ENCODE data around the gene AKR1B1. TPM values are rescaled to one million over a fixed set of nuclear protein-coding genes. Genes with fewer than 3 reads are reported as not detected.

AKR1B1 gene
- total RNA-seq, 1 donor: 85.8 TPM

- H3K4me3 ChIP-seq (ENCODE audit: insufficient read depth, low read length): no peak overlapping the region
- H3K36me3 ChIP-seq (ENCODE audit: insufficient read depth, low read length): no peaks in the 10 kb centered on the region
- H3K79me2 ChIP-seq (ENCODE audit: insufficient read depth, low read length): no peaks in the 10 kb centered on the region
- H3K4me2 ChIP-seq (ENCODE audit: insufficient read depth, low read length): no peak overlapping the region
- H4K20me1 ChIP-seq (ENCODE audit: insufficient read depth, low read length): no peaks in the 10 kb centered on the region
- no peak overlapping the region for H2AFZ ChIP-seq (ENCODE audit: low read length)
- peaks cover 7% of the 10 kb centered on the region for H3K4me1 ChIP-seq (ENCODE audit: insufficient read depth, low read length)
- H3K27me3 ChIP-seq (ENCODE audit: insufficient read depth, low read length): no peaks in the 10 kb centered on the region
- TF ChIP-seq CTCF (IDR thresholded peaks at IDR 0.05; ENCODE audit: extremely low read depth, low read depth, low read length): no peak
- DNase-seq (ENCODE audit: insufficient read length, low spot score, missing footprints): no peak
- H3K9me3 ChIP-seq (ENCODE audit: low read depth, low read length): no peaks in the 10 kb centered on the region
- H3K27ac ChIP-seq (ENCODE audit: low read depth, low read length): no peak overlapping the region
Measured at GRCh38 chr7:134468475-134468874, 9.6 kb upstream of the AKR1B1 start.

GRCh38 chr7:134468054-134468453 lies 9.2 kb upstream of the AKR1B1 start:
- no peak overlapping the region for H3K27ac ChIP-seq (ENCODE audit: low read depth, low read length)
- peaks cover 7% of the 10 kb centered on the region for H3K4me1 ChIP-seq (ENCODE audit: insufficient read depth, low read length)
- no peaks in the 10 kb centered on the region for H3K27me3 ChIP-seq (ENCODE audit: insufficient read depth, low read length)
- H3K4me2 ChIP-seq (ENCODE audit: insufficient read depth, low read length): no peak overlapping the region
- no peaks in the 10 kb centered on the region for H3K9me3 ChIP-seq (ENCODE audit: low read depth, low read length)
- no peaks in the 10 kb centered on the region for H4K20me1 ChIP-seq (ENCODE audit: insufficient read depth, low read length)
- H3K79me2 ChIP-seq (ENCODE audit: insufficient read depth, low read length): no peaks in the 10 kb centered on the region
- H3K4me3 ChIP-seq (ENCODE audit: insufficient read depth, low read length): no peak overlapping the region
- H2AFZ ChIP-seq (ENCODE audit: low read length): no peak overlapping the region
- DNase-seq (ENCODE audit: insufficient read length, low spot score, missing footprints): no peak
- TF ChIP-seq CTCF (IDR thresholded peaks at IDR 0.05; ENCODE audit: extremely low read depth, low read depth, low read length): no peak
- H3K36me3 ChIP-seq (ENCODE audit: insufficient read depth, low read length): no peaks in the 10 kb centered on the region

- H2AFZ ChIP-seq (ENCODE audit: low read length): no peak overlapping the region
- no peaks in the 10 kb centered on the region for H4K20me1 ChIP-seq (ENCODE audit: insufficient read depth, low read length)
- H3K27me3 ChIP-seq (ENCODE audit: insufficient read depth, low read length): no peaks in the 10 kb centered on the region
- H3K79me2 ChIP-seq (ENCODE audit: insufficient read depth, low read length): no peaks in the 10 kb centered on the region
- no peak overlapping the region for H3K27ac ChIP-seq (ENCODE audit: low read depth, low read length)
- DNase-seq (ENCODE audit: insufficient read length, low spot score, missing footprints): no peak
- TF ChIP-seq CTCF (IDR thresholded peaks at IDR 0.05; ENCODE audit: extremely low read depth, low read depth, low read length): no peak
- no peaks in the 10 kb centered on the region for H3K9me3 ChIP-seq (ENCODE audit: low read depth, low read length)
- no peak overlapping the region for H3K4me2 ChIP-seq (ENCODE audit: insufficient read depth, low read length)
- H3K36me3 ChIP-seq (ENCODE audit: insufficient read depth, low read length): no peaks in the 10 kb centered on the region
- H3K4me3 ChIP-seq (ENCODE audit: insufficient read depth, low read length): no peak overlapping the region
- peaks cover 14% of the 10 kb centered on the region for H3K4me1 ChIP-seq (ENCODE audit: insufficient read depth, low read length)
Measured at GRCh38 chr7:134465491-134465890, 6.6 kb upstream of the AKR1B1 start.

- H3K27ac ChIP-seq (ENCODE audit: low read depth, low read length): no peak overlapping the region
- TF ChIP-seq CTCF (IDR thresholded peaks at IDR 0.05; ENCODE audit: extremely low read depth, low read depth, low read length): no peak
- no peaks in the 10 kb centered on the region for H3K27me3 ChIP-seq (ENCODE audit: insufficient read depth, low read length)
- H2AFZ ChIP-seq (ENCODE audit: low read length): no peak overlapping the region
- H3K36me3 ChIP-seq (ENCODE audit: insufficient read depth, low read length): no peaks in the 10 kb centered on the region
- no peak overlapping the region for H3K4me2 ChIP-seq (ENCODE audit: insufficient read depth, low read length)
- H3K79me2 ChIP-seq (ENCODE audit: insufficient read depth, low read length): no peaks in the 10 kb centered on the region
- H3K4me1 ChIP-seq (ENCODE audit: insufficient read depth, low read length): peaks cover 22% of the 10 kb centered on the region
- no peak for DNase-seq (ENCODE audit: insufficient read length, low spot score, missing footprints)
- H3K4me3 ChIP-seq (ENCODE audit: insufficient read depth, low read length): no peak overlapping the region
- H4K20me1 ChIP-seq (ENCODE audit: insufficient read depth, low read length): no peaks in the 10 kb centered on the region
- no peaks in the 10 kb centered on the region for H3K9me3 ChIP-seq (ENCODE audit: low read depth, low read length)
Measured at GRCh38 chr7:134464496-134464895, 5.6 kb upstream of the AKR1B1 start.
